ENCODE measurements around the gene TMEM220.
"Not testable (repeated sequence)": the region's sequence is repeated elsewhere in the genome, so short reads cannot be mapped to it uniquely, and the experiment has no call there.

The TMEM220 gene

DNA sequence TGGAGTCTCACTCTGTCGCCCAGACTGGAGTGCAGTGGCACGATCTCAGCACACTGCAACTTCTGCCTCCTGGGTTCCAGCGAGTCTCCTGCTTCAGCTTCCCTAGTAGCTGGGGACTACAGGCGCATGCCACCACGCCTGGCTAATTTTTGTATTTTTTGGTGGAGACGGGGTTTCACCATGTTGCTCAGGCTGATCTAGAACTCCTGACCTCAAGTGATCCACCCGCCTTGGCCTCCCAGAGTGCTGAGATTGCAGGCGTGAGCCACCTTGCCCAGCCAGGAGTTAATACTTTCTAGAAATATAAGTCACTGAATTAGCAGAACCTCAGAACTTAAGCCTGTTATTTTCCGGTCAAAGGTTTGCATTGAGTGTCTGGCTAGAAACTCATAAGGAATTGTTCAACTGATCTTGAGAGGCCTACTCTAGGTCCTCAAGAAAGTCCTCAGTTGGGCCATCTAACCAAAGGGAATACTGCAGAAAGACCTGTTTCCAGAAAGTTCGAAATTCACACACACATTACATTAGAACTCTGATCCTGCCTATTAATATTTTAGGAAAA, 1.4 kb downstream of the TMEM220 start:
- no peak for DNase-seq (ENCODE audit: low spot score)

- DNase-seq (ENCODE audit: low spot score): no peak
These were observed 2.6 kb downstream of the TMEM220 start for GRCh38 chr17:10727192-10727591.

GRCh38 chr17:10726196-10726595, 3.6 kb downstream of the TMEM220 start:
- no peak for DNase-seq (ENCODE audit: low spot score)

DNA sequence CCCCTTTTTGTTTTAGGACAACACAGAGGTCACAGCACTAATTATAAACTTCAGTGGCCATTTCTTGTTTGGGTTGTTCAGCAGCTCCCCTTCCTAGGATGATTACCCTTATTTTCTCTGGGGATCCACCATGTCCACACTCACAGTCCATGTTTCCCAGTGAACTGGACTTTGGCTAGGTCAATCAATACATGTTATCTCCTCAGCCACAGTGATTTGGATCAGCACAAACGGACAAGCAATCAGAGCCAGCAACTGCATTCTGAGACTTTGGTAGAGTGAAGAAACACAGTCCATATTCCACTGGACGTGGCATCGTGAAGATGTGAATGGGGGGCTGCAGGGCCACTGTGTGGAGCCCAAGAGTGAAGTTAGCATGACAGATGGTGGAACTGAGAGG, 4.6 kb downstream of the TMEM220 start:
- no peak for DNase-seq (ENCODE audit: low spot score)

- no peak for DNase-seq (ENCODE audit: low spot score)
These were observed 5.2 kb downstream of the TMEM220 start for GRCh38 chr17:10724546-10725195.

DNA sequence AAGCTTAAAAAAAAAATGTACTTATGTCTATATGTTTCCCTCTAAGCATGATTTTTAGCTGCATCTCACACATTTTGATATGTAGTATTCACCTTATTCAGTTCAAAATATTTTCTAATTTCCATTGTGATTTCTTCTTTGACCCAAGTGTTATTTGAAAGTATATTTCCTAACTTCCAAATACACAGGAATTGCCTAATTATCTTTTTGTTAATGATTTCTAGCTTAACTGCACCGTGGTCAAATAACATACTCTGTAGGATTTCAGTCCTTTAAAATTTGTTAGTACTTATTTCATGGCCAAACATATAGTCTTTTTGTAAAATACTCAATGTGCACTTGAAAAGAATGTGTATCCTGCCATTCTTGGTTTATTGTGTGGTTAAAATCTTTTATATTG, 11.3 kb downstream of the TMEM220 start:
- no peak for DNase-seq (ENCODE audit: low spot score)

DNA sequence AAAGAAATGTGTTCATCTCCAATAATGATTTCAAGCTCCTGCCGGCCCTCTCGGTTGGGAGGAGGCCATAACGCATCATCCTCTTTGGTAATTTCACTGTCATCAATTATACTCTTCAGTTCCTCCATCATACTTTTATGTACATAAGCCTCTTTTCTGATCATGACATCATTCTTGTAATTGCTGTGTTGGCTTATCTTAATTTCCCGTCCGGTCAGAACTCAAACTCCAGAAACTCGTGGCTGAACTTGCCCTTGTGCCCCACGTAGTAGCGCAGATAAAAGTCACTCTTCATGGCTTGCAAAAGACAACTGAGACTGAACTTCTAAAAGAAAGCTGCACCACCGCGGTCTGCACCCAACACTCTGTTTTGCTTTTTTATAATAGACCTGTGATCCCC, 13.6 kb downstream of the TMEM220 start:
- DNase-seq (ENCODE audit: low spot score): no peak

- DNase-seq (ENCODE audit: low spot score): peak; percentile 22
These were observed 16.5 kb downstream of the TMEM220 start for GRCh38 chr17:10713318-10713717.

DNA sequence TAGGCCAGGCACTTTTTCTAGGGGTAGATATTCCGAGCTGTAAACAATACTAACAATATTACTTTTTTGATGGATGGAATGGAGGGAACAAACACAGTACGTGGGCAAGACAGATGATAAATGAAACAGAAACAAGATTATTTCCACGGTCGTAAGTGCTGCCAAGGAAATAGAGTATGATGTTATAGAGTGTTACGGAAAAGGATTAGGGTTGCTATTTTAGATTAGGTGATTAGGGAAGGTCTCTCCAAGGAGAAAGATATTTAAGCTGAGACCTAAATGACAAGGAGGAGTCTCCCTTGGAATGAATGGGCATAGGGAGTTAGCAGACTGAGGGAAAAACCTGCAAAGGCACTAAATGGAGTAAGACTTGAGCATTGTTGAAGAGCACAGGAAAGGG, 24.1 kb downstream of the TMEM220 start:
- no peak for DNase-seq (ENCODE audit: low spot score)

GRCh38 chr17:10702574-10702973, 27.2 kb downstream of the TMEM220 start:
- peak; percentile 18 for DNase-seq (ENCODE audit: low spot score)

DNA sequence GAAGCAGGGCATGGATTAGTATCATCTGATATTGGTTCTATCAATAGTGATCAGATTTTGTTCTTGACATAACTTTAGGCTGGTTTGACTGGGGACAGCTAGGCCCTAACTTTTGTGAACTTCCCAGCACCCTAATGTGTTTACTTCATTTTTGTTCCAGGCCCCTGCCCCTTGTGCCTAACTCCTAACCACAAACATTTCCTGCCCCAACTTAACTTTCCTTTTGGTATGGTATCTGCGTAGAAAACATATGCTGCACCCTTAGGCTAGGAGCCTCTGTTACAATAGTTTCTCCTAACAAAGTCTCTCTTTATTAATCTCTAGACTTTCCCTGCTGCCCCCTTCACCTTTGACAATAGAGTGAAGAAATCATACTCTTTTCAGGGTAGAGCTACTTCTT, 30.0 kb downstream of the TMEM220 start:
- peak; percentile 9 for DNase-seq (ENCODE audit: low spot score)

- DNase-seq (ENCODE audit: low spot score): peak; percentile 29
These were observed 31.6 kb downstream of the TMEM220 start for GRCh38 chr17:10698096-10698818.

DNA sequence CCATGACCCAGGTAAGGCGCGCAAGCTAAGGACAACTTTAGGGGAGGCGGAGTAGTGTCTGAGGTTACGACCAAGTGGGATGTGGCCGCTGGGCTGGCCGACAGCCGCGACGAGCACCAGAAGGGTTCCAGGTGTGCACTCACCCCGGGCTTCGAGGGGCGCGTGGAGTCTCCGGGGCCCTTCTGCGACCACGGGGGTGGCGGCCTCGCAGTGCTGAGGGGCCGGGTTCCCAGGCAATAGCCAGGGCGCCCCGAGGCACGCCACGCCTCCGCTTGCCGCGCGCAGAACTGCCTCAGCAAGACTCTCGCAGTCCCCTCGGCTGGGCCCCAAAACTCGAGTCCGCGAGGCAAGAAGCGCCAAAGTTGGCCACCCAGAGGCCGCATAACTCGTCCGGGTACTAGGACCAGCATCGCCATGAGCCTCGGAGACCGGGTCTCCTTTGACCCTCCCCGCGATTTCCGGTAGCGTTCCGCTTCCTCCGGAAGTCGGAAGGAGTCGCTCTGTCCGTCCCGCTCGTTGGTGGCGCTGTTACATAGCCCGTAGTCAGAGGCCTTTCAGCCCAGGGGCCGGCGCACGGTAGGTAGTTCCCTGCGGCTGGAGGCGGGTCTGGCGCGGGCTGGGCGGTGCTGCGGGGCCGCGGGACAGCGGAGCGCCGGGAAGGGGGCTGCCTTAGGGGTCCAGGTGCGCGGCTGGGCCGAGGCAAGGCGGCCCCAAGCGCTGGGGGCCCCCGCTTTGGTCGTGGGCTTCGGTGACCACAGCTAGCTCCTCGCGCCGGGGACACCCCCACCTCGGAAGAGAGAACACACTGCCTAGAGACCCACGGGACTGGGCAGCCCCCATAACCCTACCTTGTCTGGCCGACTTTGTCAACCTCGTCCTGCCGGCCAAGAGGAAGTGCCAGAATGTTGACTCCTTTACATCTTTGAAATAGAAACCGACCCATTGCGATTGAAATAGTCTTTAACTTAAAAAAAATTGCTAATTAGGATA, 32.4 kb downstream of the TMEM220 start, which contains the start of the genes ADPRM and SCO1:
ADPRM (plus strand) TSS at position 503 of the 990 bp plus-strand sequence. CDS start 7,333 bp downstream, outside the sequence.
SCO1 (minus strand) TSS at position 442 of the 990 bp plus-strand sequence; CDS start at position 416, 26 bp downstream.
- peak; percentile 87 for DNase-seq (ENCODE audit: low spot score)

- not testable (repeated sequence) for DNase-seq (ENCODE audit: low spot score)
These were observed 33.9 kb downstream of the TMEM220 start for GRCh38 chr17:10695875-10696407.

DNA sequence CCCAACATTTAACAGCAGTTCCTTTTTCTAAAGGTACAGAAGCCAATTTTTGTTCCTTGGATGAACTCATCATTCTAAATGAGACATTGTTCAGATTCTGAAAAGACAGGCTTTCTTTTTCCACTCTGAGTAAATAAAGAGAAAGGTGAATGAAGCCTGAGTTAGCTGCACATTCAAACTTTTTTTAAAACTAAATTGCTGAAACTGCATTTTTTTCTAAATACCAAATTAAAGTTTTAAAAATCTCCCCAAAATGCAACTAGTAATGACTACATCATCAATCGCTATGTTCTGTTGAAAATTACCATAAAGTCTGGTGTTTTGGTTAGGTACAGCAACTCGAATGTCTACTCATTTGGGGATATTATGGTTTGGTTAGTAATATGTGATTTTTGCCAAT, 42.3 kb downstream of the TMEM220 start:
- no peak for DNase-seq (ENCODE audit: low spot score)

GRCh38 chr17:10683853-10684252, 46.0 kb downstream of the TMEM220 start:
- DNase-seq (ENCODE audit: low spot score): peak; percentile 26

DNA sequence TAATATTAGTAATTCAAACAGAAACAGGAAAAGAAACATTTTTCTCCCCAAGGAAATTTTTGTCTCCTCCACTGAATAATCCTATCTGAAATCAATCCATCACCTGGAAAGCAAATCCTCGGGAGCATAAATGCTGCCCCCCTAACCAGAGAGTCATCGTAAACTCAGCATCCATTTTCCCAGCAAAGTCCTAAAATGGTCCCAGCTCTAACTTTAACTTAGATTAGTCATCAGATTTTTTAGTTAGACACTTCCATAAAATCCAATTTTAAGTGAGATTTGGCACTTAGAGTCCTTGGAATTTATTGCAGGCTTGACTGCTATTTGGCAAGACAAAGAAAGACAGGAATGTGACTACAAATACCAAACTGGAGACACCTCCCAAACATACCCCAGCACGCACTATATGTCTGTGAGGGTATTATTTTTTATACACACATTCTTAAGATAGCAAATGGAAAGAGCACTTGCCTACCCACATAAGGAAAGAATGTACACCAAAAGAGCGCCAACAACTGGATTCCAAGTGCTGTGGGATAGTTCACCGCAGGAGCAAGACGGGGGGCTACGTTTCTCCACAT, 47.9 kb downstream of the TMEM220 start:
- no peak for DNase-seq (ENCODE audit: low spot score)

DNA sequence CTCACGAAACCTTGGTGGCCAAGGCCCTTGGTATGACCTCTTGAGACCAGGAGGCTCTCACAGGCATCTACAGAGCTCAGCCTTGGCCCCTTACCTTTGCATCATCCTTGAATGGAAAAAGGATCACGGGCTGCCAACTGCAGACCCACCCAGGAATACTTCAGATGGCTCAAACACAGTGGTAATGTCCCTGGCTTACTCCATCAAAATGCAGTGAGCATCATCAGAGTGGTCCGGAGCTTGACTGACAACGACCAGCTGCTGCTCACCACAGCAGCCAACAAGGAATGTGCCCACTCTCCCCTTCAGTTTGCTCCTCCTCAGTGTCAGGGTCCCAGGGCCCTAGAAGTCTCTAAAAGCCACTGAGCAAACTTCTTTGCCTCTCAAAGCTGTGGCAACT, 55.1 kb downstream of the TMEM220 start:
- DNase-seq (ENCODE audit: low spot score): no peak

GRCh38 chr17:10673312-10673711, 56.5 kb downstream of the TMEM220 start:
- no peak for DNase-seq (ENCODE audit: low spot score)

- DNase-seq (ENCODE audit: low spot score): peak; percentile 50
These were observed 61.0 kb downstream of the TMEM220 start for GRCh38 chr17:10668775-10669174.

- no peak for DNase-seq (ENCODE audit: low spot score)
These were observed 62.9 kb downstream of the TMEM220 start for GRCh38 chr17:10666906-10667305.

Measured in hepatic stellate cell (primary cell).